22Rv1 (cell line): ENCODE measurements around the gene EFS.

Experiments
- ZFX ChIP-seq: fragments of 450-650 bp; IDR thresholded peaks from 2 replicates; pipeline ENCODE4 v1.6.1; 2017; ENCODE audit warnings: antibody characterized with exemption, borderline replicate concordance
- TF ChIP-seq, protein P1 (sequence below): fragments of 450-650 bp; IDR thresholded peaks from 2 replicates; pipeline ENCODE4 v1.5.1; 2017; ENCODE audit warnings: mild to moderate bottlenecking

DNA sequence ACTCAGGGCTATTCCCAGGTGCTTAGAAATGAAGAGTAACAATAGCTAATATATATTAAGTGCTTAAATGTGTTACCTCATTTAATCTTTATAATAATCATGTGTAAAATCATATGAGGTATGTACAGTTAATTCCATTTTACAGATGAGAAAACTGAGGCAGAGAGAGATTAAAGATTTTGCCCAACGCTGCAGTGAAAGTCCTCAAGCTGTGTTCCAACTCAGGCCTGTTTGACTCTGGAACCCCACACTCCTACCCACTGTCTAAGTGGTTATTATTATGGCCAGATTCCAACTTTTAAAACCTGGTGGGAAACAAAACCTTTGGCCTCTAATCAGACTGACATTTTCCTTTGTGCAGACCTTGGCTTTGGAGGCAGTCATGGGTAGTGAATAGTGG, 22.0 kb upstream of the EFS start:
- TF ChIP-seq, protein P1, sequence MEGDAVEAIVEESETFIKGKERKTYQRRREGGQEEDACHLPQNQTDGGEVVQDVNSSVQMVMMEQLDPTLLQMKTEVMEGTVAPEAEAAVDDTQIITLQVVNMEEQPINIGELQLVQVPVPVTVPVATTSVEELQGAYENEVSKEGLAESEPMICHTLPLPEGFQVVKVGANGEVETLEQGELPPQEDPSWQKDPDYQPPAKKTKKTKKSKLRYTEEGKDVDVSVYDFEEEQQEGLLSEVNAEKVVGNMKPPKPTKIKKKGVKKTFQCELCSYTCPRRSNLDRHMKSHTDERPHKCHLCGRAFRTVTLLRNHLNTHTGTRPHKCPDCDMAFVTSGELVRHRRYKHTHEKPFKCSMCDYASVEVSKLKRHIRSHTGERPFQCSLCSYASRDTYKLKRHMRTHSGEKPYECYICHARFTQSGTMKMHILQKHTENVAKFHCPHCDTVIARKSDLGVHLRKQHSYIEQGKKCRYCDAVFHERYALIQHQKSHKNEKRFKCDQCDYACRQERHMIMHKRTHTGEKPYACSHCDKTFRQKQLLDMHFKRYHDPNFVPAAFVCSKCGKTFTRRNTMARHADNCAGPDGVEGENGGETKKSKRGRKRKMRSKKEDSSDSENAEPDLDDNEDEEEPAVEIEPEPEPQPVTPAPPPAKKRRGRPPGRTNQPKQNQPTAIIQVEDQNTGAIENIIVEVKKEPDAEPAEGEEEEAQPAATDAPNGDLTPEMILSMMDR = no peak
- no peak for TF ChIP-seq ZFX
